NCI-H774 (cell line): Measurements from ENCODE around the gene CARMIL1.

Source experiments
- DNase-seq: peaks from one replicate; lab custom pipeline; 2025; lab: John Stamatoyannopoulos, UW

The CARMIL1 gene

GRCh38 chr6:25334793-25335192 lies 55.6 kb downstream of the CARMIL1 start:
- no peak for DNase-seq

DNA sequence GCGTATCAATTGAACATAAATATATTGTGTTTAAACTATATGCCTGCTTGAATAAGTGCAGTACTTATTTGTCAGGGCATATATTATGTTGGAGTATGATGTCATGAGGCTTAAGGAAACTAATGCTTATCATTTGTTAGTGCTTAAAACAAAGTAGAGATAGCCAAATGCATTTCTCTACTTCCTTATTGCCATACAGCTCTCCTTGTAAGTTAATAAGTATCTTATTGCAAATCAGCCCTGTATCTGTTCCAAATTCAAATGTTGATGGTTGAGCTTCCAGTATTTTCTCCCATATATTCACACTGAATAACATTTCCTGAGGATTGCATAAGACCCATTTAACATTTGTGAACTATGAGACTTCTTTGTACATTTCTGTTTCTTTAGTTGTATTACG lies 57.8 kb downstream of the CARMIL1 start:
- no peak for DNase-seq

GRCh38 chr6:25337431-25337830 lies 58.3 kb downstream of the CARMIL1 start:
- no peak for DNase-seq

GRCh38 chr6:25340431-25341202 lies 61.4 kb downstream of the CARMIL1 start:
- no peak for DNase-seq

GRCh38 chr6:25341203-25341552 lies 62.0 kb downstream of the CARMIL1 start:
- DNase-seq = no peak

DNA sequence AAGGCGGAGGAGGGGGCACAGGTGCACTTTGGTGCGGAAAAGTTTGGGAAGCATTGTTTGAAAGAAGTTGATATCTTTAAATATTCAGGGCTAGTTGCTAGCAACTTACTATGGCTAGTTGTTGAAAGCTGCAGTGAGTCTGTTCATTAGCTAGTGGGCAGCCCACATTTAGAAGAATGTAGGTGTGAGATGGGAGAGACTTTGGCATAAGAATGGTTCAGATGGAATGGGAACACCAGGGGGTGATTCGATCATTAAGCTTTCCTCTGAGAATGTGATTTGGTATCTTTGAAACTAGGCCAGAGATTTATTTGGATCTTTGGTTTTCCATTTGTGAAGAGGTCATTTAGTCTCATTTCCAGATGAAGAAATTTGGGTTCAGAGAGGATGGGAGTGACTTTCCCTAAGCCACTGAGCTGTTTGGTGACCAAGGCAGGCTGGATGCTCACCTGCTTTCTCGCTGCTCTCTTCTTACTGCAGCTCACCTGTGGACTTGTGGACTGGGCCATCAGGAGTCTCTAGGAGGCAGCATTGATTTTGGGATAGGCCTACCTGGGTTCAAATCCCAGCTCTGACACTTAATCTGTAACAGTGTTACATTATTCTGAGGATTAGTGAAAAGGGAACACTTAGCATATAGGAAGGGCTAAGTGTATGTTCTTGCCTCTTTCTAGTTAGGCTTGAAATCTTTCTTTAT lies 62.9 kb downstream of the CARMIL1 start:
- DNase-seq = no peak

- no peak for DNase-seq
Observed at GRCh38 chr6:25342802-25343201, 63.6 kb downstream of the CARMIL1 start.

DNA sequence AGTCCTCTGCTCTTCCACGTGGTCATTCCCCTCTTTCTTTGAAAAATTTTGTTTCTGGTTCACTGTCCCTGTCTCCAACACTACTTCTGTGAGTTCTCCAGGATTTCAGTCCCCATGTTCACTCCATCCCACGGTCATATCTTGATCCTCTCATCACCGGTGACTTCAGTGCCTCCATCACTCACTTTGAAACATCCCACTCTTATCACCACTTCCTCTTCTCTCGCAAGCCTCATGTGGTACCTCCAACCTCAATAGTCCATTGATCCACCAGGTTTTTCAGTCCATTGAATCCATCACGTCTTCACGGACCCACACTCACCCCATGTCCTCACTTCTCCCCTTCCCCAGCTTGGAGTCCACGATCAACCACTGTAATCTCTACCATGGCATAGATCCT lies 64.8 kb downstream of the CARMIL1 start:
- no peak for DNase-seq

DNA sequence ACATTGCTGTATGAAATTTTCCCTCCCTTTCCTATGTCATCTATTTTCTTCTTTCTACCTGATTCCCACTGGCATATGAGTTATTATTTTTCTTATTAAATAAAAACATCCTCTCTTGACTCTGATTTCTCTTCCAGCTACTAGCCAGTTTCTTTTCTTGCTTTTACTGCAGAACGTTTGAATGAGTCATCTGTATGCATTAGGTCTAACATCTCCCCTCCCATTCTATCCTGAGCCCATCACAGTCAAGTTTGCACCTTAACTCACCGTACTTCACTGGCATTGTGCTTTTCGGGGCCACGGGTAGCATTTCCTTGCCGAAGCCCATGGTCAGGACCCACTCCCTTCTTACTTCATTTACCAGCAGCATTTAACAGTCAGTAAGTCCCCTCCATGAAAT lies 65.7 kb downstream of the CARMIL1 start:
- DNase-seq = no peak

GRCh38 chr6:25346064-25346463 lies 66.9 kb downstream of the CARMIL1 start:
- DNase-seq = peak; percentile 27

DNA sequence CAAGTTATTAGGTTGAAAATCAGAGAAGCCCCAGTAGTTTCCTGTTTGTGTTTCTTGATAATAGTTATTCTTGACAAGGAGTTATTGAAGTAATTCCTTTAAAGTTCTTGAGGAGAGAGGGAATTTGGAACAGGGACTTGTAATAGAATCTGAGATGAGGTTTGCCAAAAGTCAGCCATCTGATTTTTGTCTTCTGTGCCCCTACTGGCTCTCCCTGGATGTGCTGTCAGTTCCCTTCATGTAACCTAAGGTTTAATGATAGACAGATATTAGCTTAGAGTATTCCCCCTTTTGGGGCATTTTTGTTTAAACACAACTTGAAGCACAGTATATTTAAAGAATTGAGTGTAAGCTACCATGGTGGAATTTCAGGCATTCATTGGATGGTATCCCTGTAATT lies 71.4 kb downstream of the CARMIL1 start:
- DNase-seq = no peak

- no peak for DNase-seq
Observed at GRCh38 chr6:25351485-25351884, 72.3 kb downstream of the CARMIL1 start.

- DNase-seq = no peak
Observed at GRCh38 chr6:25352285-25352684, 73.1 kb downstream of the CARMIL1 start.

DNA sequence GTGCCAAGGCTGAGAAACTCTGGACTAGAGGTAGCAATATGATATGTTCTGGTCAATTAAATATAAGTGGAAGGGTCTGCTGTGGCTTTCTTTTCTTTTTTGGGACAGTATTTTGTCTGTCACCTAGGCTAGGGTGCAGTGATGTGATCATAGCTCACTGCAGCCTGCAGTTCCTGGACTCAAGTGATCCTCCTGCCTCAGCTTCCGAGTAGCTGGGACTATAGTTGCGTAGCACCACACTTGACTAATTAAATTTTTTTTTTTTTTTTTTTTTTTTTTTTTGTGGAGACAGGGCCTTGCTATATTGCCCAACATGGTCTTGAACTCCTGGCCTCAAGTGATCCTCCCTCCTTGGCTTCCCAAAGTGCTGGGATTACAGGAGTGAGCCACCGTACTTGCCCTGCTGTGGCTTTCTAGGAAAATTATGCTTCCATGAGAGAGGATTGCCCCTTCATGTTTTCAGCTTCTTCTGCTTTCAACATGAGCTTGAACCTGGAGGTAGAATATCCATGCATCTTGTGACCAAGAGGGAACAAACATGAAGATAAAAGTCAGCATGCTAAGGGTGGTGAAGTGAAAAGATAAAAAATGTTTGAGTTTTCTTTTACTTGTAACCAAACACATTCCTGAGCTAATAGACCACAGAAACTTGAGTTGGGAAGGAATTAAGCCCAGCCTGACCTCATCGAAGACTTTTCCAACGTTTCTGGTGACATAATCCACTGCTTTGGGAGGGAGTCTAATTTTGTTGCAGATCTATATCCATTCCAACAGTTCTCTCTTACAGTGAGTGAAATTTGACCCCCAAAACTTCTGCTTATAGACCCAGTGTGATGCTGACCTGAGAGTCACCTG lies 75.1 kb downstream of the CARMIL1 start:
- no peak for DNase-seq

- no peak for DNase-seq
Observed at GRCh38 chr6:25359191-25359861, 80.2 kb downstream of the CARMIL1 start.

GRCh38 chr6:25359891-25360290 lies 80.7 kb downstream of the CARMIL1 start:
- DNase-seq = no peak

DNA sequence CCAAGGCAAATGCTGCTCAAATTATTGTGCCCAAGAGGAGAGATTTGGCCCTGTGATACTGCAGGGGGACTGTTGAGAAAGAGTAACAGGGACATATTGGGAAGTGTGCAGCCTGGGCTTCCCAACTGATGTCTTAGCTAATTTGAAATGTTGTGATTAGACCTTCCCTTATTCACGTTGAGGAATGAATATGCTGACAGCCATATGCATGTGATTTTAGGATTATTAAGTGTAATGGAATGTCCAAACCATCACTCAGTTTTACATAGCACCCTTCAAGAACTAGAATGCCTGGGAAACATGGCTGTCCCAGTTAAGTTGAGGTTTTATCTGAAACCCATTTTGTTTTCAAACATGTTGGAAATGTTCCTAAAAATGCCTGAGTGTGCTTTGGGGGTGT lies 81.4 kb downstream of the CARMIL1 start:
- DNase-seq = no peak

DNA sequence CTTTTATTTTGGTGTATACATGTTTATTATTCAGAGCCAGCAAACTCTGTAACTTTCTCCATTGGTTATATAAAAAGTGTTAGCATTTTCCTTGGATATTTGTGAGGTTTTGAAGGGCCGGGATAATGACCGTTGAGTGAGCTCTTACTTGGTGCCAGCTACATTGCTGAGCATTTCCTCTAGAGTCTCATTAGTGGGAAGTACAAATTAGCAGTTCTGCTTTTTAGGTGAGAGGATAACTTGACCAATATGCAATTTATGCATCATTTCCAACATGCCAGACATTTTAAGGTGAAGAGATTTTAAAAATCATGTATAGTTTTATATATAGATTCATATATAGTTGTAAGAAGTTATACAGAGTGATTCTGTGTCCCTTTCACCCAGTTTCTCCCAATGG lies 84.3 kb downstream of the CARMIL1 start:
- DNase-seq = no peak

GRCh38 chr6:25365154-25365553 lies 86.0 kb downstream of the CARMIL1 start:
- no peak for DNase-seq

GRCh38 chr6:25366903-25367545 lies 87.8 kb downstream of the CARMIL1 start:
- no peak for DNase-seq

DNA sequence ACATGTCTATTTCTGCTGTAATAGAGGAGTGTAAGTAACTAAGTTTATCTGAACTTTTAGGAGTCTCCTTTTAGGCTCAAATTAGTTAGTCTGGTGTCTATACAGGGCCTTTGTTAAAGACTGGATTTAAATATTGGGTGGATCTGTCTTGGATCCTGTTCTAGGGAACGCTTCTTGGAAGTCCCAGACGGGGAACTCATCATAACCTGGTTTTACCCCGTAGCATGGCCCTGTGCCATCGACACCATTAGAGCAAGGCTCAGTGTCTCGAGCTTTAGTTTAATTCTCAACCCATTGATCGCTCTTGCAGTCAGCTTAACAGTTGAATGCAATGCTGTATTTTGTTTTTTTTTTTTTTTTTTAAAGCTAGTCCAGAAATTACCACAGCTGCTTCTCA lies 89.9 kb downstream of the CARMIL1 start:
- DNase-seq = no peak
